HG03565 (cell line): ENCODE measurements around the gene GRAP.

Source experiments
- ATAC-seq: cut with Tn5 transposase; IDR thresholded peaks from one replicate; pipeline ENCODE4 v1.9.1; 2021; ENCODE audit warnings: mild to moderate bottlenecking, moderate library complexity; ENCODE audit not compliant: unreplicated experiment

GRAP gene

DNA sequence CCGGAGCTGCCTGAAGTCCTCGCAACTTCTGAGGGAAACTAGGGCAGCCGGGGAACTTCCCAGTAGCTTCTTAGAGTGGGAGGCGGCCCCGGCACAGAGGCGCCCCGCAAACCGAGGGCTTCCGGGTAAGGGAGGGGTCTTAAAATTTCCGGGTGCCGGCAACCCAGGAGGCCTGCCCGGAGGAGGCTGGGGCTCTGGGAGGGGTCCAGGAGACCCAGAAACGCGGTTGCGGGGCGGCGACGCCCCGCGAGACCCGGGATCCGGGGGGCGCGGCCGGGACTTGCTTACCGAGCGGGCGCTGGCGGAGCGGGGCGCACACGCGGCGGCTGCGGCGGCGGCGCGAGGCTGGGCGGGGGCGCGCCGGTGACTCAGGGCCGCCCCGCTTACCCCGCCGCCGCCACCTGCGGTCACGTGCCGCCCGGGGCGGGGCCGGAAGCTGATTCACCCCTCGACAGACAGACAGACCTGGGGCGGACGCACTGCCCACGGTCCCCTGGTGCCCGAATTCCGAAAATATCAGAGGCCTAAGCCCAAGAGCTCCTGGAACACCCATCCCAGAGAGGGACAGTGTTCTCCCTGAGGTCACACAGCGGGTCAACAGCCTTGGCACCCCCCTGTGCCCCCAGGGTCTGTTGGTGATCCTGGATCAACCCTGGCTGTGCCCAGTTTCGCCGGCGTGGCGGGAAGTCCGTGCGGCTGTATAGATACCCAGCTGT is 42.2 kb downstream of the GRAP start, which contains the start of gene FAM83G:
TSS of gene FAM83G (minus strand) at position 344 of the 716 bp plus-strand sequence. CDS start 723 bp downstream, outside the sequence.
- ATAC-seq, result peak; percentile 58

DNA sequence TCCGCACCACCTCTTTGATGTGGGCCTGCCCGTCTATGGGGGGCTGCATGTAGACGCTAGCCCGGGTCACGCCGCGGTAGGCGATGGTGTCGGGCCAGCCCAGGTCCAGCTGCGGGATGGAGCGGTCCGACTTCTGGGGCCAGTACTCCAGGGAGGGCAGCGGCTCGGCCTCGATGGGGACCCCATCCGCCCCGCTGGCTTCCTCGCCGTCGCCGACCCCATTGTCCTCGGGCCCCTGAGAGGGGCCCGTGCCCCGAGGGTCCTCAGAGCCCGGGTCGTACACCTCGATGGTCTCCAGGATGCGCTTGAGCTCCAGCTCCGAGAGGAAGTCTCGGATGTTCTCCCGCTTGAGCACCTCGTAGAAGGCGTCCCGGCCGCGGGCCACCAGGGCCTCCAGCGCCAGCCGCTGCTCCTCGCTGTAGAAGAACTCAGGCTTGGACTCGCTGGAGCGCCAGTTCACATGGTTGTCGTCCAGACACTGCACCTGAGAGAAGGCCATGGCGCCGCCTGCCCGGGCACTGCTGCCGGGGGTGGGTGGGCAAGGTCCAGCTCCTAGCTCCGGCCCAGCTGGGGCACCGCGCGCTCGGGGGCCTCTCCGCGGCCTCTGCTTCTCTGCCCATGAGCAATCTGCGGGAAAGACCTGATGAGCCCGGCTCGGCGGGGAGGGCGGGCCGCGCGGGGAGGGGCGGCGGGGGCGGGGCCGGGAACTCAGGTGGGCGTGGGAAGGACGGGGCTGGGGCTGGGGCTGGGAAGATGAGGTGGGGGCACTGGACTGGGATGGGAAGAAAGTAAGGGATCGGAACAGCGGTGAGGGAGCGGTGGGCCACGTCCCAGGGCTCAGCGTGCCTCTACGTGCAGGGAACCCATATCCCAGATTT is 43.0 kb downstream of the GRAP start:
- no peak for ATAC-seq

- ATAC-seq, result no peak
Measured at GRCh38 chr17:19002805-19003542, 43.8 kb downstream of the GRAP start.

GRCh38 chr17:19001907-19002590 is 44.7 kb downstream of the GRAP start:
- no peak for ATAC-seq

- ATAC-seq, result no peak
Measured at GRCh38 chr17:19000531-19001325, 46.0 kb downstream of the GRAP start.

- no peak for ATAC-seq
Measured at GRCh38 chr17:18999911-19000310, 46.8 kb downstream of the GRAP start.

GRCh38 chr17:18999394-18999793 is 47.4 kb downstream of the GRAP start:
- no peak for ATAC-seq

DNA sequence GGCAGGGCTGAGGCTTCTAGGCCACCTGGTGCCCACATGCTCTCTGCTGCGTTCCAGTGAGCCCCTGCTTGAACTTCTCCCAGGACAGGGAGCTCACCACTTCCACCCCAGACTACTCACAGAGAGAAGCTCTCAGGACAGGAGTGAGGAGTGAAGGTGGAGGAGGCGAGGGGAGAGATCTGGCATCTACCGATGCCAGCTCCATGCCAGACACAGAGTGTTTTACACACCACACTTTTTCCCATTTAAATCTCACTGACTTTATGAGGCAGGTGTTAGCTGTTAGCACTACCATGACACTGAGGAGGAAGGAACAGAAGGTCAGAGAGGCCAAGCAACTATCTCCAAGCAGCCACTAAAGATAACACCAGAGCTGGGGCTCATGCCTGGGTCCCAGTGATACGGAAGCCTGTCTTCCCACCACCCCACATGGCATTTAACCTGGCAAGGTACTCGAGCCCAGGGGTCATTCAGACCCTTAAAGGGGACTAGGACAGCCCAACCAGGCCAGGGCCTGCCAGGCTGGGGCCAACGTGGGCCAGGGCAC is 49.0 kb downstream of the GRAP start:
- ATAC-seq, result no peak

DNA sequence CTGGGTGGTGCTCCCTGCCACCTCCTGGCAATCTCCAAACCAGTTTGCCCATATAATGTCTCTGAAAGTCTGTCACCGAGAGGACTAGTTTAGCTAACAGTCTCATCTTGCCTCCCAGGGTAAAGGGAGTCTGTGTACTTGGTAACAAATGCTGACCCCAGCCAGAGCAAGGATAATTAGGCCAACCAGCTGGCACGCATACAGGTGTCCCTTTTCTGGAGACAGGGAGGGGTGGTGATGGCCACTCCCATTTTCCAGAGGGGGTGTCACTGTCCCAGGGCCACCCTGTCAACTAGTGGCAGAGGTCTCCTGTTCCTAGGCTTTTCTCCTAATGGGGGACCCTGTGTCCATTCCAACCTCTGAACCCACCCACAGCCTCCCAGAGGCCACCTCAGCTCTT is 50.3 kb downstream of the GRAP start:
- no peak for ATAC-seq

GRCh38 chr17:18995220-18995619 is 51.5 kb downstream of the GRAP start:
- ATAC-seq, result no peak

DNA sequence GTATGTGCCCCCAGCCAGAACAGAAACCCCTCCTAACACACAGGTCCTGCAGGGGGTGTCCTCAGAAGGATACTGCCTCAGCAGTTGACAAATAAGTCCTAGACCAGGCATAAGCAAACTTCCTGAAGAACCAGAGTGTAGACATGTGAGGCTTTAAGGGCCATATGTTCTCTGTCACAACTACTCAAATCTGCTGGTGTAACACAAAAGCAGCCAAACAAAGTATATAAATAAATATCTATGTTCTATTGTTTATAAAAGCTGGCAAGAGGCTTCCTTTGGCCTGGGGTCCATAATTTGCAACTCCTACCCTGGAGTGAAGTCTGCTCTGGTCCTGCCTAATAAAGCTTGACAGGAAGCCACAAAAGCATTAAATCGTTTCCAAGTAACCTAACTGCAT is 52.1 kb downstream of the GRAP start:
- no peak for ATAC-seq

- ATAC-seq, result no peak
Measured at GRCh38 chr17:18993905-18994526, 52.7 kb downstream of the GRAP start.

GRCh38 chr17:18992454-18993130 is 54.2 kb downstream of the GRAP start:
- no peak for ATAC-seq

GRCh38 chr17:18991531-18992315 is 55.0 kb downstream of the GRAP start:
- ATAC-seq, result no peak

GRCh38 chr17:18990331-18990730 is 56.4 kb downstream of the GRAP start:
- no peak for ATAC-seq

- ATAC-seq, result no peak
Measured at GRCh38 chr17:18988546-18989173, 58.1 kb downstream of the GRAP start.

DNA sequence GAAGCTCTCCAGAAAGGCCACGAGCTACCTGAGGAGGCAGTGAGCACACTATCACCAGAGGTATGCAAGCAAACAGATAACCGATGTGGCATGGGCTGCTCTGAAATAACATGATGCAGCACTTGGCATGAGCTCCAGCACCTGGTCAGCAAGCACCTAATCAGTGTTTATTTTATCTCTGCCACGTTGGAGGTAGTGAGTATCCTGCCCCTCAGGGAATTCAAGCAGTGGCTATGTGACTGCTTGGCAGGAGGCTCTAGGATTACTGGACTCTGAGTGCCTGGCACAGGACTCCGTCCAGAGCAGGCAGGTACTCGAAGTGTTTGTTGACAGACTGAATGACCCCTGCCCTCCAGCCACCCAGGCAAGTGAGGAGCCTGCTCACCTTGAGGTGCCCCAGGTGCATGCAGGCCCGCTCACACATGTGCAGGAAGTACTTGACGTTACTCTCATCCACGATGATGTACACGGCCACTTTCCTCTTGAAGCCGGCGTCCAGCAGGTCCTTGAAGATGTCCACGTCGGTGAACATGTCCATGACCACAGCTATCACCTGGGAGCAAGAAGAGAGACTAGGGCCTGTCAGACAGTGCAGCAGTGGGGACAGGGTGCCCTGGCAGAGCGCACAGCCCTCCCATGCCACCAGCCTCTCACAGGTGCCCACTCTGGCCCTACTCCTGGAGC is 58.8 kb downstream of the GRAP start:
- no peak for ATAC-seq
